Fibroblast of the aortic adventitia (primary cell): Measurements from ENCODE around the gene DUSP15. TPM values are rescaled to one million over a fixed set of nuclear protein-coding genes. Genes with fewer than 3 reads are reported as not detected.

Experiments used
- DNase-seq: peaks from one replicate; pipeline ENCODE4 v3.0.0-alpha.2; 2010; ENCODE audit warnings: low read depth
- H3K4me3 ChIP-seq: 2 replicates; pipeline ENCODE4 v1.5.1; 2011; ENCODE audit warnings: low read depth, mild to moderate bottlenecking, control low read depth, low read length, moderate library complexity
- CTCF ChIP-seq: IDR thresholded peaks from 2 replicates; pipeline ENCODE4 v1.5.1; 2011; ENCODE audit warnings: mild to moderate bottlenecking, low read length, control low read depth, inconsistent platforms; ENCODE audit not compliant: insufficient read depth
- total RNA-seq: library from RNA; depleted of rRNA; stranded (reverse); fragments of >200 nt; gene quantifications from 2 replicates; pipeline ENCODE4 v1.2.3, GENCODE V29; 2012; ENCODE audit warnings: low replicate concordance

DUSP15 gene
- total RNA-seq, 1 donor, result 9.9 TPM

- DNase-seq, result peak; percentile 59
Observed at GRCh38 chr20:31840906-31841816, 29.2 kb downstream of the DUSP15 start.

GRCh38 chr20:31839782-31840487 is 30.4 kb downstream of the DUSP15 start:
- TF ChIP-seq CTCF, result no peak
- DNase-seq, result no peak
- H3K4me3 ChIP-seq, result no peak overlapping the region

More at GRCh38 chr20:31840906-31841816, 29.2 kb downstream of the DUSP15 start:
- no peak overlapping the region for H3K4me3 ChIP-seq
- no peak for TF ChIP-seq CTCF

- no peak for TF ChIP-seq CTCF
- no peak for DNase-seq
Observed at GRCh38 chr20:31838646-31839292, 31.6 kb downstream of the DUSP15 start.

GRCh38 chr20:31837896-31838397 is 32.4 kb downstream of the DUSP15 start:
- no peak for TF ChIP-seq CTCF
- peak; percentile 46 for DNase-seq
- H3K4me3 ChIP-seq, result no peak overlapping the region

More at GRCh38 chr20:31838646-31839292, 31.6 kb downstream of the DUSP15 start:
- H3K4me3 ChIP-seq, result no peak overlapping the region

- TF ChIP-seq CTCF, result no peak
- DNase-seq, result no peak
- no peak overlapping the region for H3K4me3 ChIP-seq
Observed at GRCh38 chr20:31836853-31837608, 33.3 kb downstream of the DUSP15 start.
